OCI-LY7 (cell line): ENCODE data around the gene TULP4.

ENCODE experiments used
- CTCF ChIP-seq: fragments of 200-600 bp; sonication (generic); conservative IDR thresholded peaks from 2 replicates; pipeline ENCODE4 v1.5.1; 2014; ENCODE audit warnings: mild to moderate bottlenecking, antibody characterized with exemption, low read length, moderate library complexity, mixed read lengths
- EZH2phosphoT487 ChIP-seq: fragments of 200-600 bp; sonication (generic); IDR thresholded peaks from 2 replicates; pipeline ENCODE4 v1.6.1; 2018; ENCODE audit warnings: low read depth, borderline replicate concordance, mild to moderate bottlenecking, mixed run types, antibody characterized with exemption, low read length, moderate library complexity, mixed read lengths

- TF ChIP-seq CTCF, result no peak
- no peak for TF ChIP-seq EZH2phosphoT487
Observed at GRCh38 chr6:158290040-158290439, 22.2 kb upstream of the TULP4 start.
